ENCODE measurements around the gene ACAD9.
A peak's percentile ranks its signal among the peaks of the same experiment; 100 is the strongest.

Gene ACAD9

GRCh38 chr3:128841926-128842920 lies 37.2 kb upstream of the ACAD9 start:
- H2BK120ac ChIP-seq (ENCODE audit: low read depth, low read length) = no peak overlapping the region
- H3K9ac ChIP-seq (ENCODE audit: low read length) = no peak overlapping the region
- no CpG with 5 or more reads among the region's 10 CpGs for WGBS (ENCODE audit: extremely low coverage, insufficient coverage, low lambda C conversion rate)
- DNase-seq = no peak
- H4K5ac ChIP-seq (ENCODE audit: low read length) = no peak overlapping the region
- H3K27me3 ChIP-seq (ENCODE audit: insufficient read depth, low read length, poor library complexity) = no peaks in the 10 kb centered on the region
- no peak overlapping the region for H2AK5ac ChIP-seq (ENCODE audit: low read length)
- H2BK15ac ChIP-seq (replicated peaks; ENCODE audit: low read depth) = no peak overlapping the region
- no peak overlapping the region for H3K4me2 ChIP-seq (ENCODE audit: low read length)
- no peak overlapping the region for H3K23ac ChIP-seq (ENCODE audit: low read length)
- no peaks in the 10 kb centered on the region for H3K79me2 ChIP-seq (ENCODE audit: control insufficient read depth, insufficient read depth, low read length)
- no peaks in the 10 kb centered on the region for H3K79me1 ChIP-seq (ENCODE audit: low read length)
- no peak overlapping the region for H2BK5ac ChIP-seq (ENCODE audit: low read length)
- no peak overlapping the region for H3K4me3 ChIP-seq (ENCODE audit: low read length)
- H3K36me3 ChIP-seq (ENCODE audit: control insufficient read depth, insufficient read depth, low read length) = no peaks in the 10 kb centered on the region
- no peak overlapping the region for H3K18ac ChIP-seq (ENCODE audit: low read length)
- H4K8ac ChIP-seq (ENCODE audit: low read depth, low read length) = no peak overlapping the region
- no peak overlapping the region for H3K27ac ChIP-seq (ENCODE audit: low read depth, low read length)
- H3K4me1 ChIP-seq (ENCODE audit: control insufficient read depth, low read depth, low read length) = peaks cover 2% of the 10 kb centered on the region
- no peak overlapping the region for H3K56ac ChIP-seq (ENCODE audit: low read length)
- H3K4ac ChIP-seq (ENCODE audit: low read depth, low read length) = no peak overlapping the region

- Histone ChIP-seq H2AK5ac (ENCODE audit: low read length) (no peak overlapping the region), H2BK5ac (ENCODE audit: low read length) (no peak overlapping the region), H2BK120ac (ENCODE audit: low read depth, low read length) (no peak overlapping the region), H3K79me2 (ENCODE audit: control insufficient read depth, insufficient read depth, low read length) (no peaks in the 10 kb centered on the region), H3K18ac (ENCODE audit: low read length) (no peak overlapping the region), H4K8ac (ENCODE audit: low read depth, low read length) (no peak overlapping the region), H3K23ac (ENCODE audit: low read length) (no peak overlapping the region), H3K9ac (ENCODE audit: low read length) (no peak overlapping the region), H3K27me3 (ENCODE audit: insufficient read depth, low read length, poor library complexity) (no peaks in the 10 kb centered on the region), H3K4me2 (ENCODE audit: low read length) (no peak overlapping the region), H3K56ac (ENCODE audit: low read length) (no peak overlapping the region), H3K4me3 (ENCODE audit: low read length) (no peak overlapping the region), H3K36me3 (ENCODE audit: control insufficient read depth, insufficient read depth, low read length) (no peaks in the 10 kb centered on the region), H3K79me1 (ENCODE audit: low read length) (no peaks in the 10 kb centered on the region), H3K4ac (ENCODE audit: low read depth, low read length) (no peak overlapping the region), H4K5ac (ENCODE audit: low read length) (no peak overlapping the region), H3K27ac (ENCODE audit: low read depth, low read length) (no peak overlapping the region), H3K4me1 (ENCODE audit: control insufficient read depth, low read depth, low read length) (peaks cover 2% of the 10 kb centered on the region), H2BK15ac (replicated peaks; ENCODE audit: low read depth) (no peak overlapping the region)
- DNase-seq = no peak
- WGBS (ENCODE audit: extremely low coverage, insufficient coverage, low lambda C conversion rate) = no CpG with 5 or more reads among the region's 6 CpGs
Observed at GRCh38 chr3:128844502-128844901, 34.9 kb upstream of the ACAD9 start.

DNA sequence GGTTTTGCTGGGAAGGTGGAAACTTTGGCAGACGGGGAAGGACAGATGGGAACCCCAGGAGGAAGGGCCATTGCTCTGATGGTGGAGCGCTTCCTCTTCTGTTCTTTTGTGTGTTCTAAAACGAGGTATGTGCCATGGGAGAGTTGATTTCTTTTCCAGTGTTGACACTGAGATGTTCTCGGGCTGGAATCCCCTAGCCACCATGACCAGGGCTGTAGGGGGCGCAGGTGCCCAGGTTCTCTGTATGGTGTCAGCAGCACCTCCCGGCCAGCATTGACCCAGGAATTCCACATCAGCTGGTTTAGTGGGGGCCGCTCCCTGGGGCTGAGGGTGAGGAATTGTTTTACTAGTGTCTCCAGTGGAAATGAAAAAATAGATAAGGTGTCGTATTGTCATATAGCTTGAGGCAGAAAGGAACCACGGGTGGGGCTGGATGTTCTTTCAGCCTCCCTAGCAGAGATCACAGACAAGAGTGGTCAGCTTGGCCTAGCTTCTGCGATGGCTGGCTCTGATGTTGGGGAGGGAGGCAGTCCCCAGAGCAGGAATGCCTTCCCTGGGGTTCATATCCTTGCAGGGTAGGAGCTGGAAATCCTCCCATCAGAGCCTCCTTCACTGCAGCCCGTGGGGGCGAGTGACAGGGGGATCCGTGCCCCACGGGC lies 34.2 kb upstream of the ACAD9 start:
- no peak overlapping the region for H4K5ac ChIP-seq (ENCODE audit: low read length)
- H3K4ac ChIP-seq (ENCODE audit: low read depth, low read length) = no peak overlapping the region
- no peak overlapping the region for H3K9ac ChIP-seq (ENCODE audit: low read length)
- no peaks in the 10 kb centered on the region for H3K79me2 ChIP-seq (ENCODE audit: control insufficient read depth, insufficient read depth, low read length)
- H3K23ac ChIP-seq (ENCODE audit: low read length) = no peak overlapping the region
- no peaks in the 10 kb centered on the region for H3K27me3 ChIP-seq (ENCODE audit: insufficient read depth, low read length, poor library complexity)
- H2BK15ac ChIP-seq (replicated peaks; ENCODE audit: low read depth) = no peak overlapping the region
- H3K4me1 ChIP-seq (ENCODE audit: control insufficient read depth, low read depth, low read length) = peaks cover 2% of the 10 kb centered on the region
- H3K79me1 ChIP-seq (ENCODE audit: low read length) = no peaks in the 10 kb centered on the region
- no peak overlapping the region for H3K18ac ChIP-seq (ENCODE audit: low read length)
- H3K36me3 ChIP-seq (ENCODE audit: control insufficient read depth, insufficient read depth, low read length) = no peaks in the 10 kb centered on the region
- peak overlapping the region; percentile 42 for H3K56ac ChIP-seq (ENCODE audit: low read length)
- H3K4me2 ChIP-seq (ENCODE audit: low read length) = peak overlapping the region; percentile 16
- H2BK120ac ChIP-seq (ENCODE audit: low read depth, low read length) = no peak overlapping the region
- H2AK5ac ChIP-seq (ENCODE audit: low read length) = no peak overlapping the region
- H3K4me3 ChIP-seq (ENCODE audit: low read length) = no peak overlapping the region
- WGBS (ENCODE audit: extremely low coverage, insufficient coverage, low lambda C conversion rate) = no CpG with 5 or more reads among the region's 14 CpGs
- no peak overlapping the region for H2BK5ac ChIP-seq (ENCODE audit: low read length)
- H3K27ac ChIP-seq (ENCODE audit: low read depth, low read length) = no peak overlapping the region
- H4K8ac ChIP-seq (ENCODE audit: low read depth, low read length) = no peak overlapping the region
- peak; percentile 64 for DNase-seq

- Histone ChIP-seq H3K27ac (ENCODE audit: low read depth, low read length) (no peak overlapping the region), H3K27me3 (ENCODE audit: insufficient read depth, low read length, poor library complexity) (no peaks in the 10 kb centered on the region), H4K5ac (ENCODE audit: low read length) (no peak overlapping the region), H3K36me3 (ENCODE audit: control insufficient read depth, insufficient read depth, low read length) (no peaks in the 10 kb centered on the region), H3K79me2 (ENCODE audit: control insufficient read depth, insufficient read depth, low read length) (no peaks in the 10 kb centered on the region), H3K9ac (ENCODE audit: low read length) (peak overlapping the region; percentile 5), H3K79me1 (ENCODE audit: low read length) (no peaks in the 10 kb centered on the region), H3K4me1 (ENCODE audit: control insufficient read depth, low read depth, low read length) (peaks cover 2% of the 10 kb centered on the region), H2BK15ac (replicated peaks; ENCODE audit: low read depth) (no peak overlapping the region), H2BK5ac (ENCODE audit: low read length) (no peak overlapping the region), H3K18ac (ENCODE audit: low read length) (peak overlapping the region; percentile 78), H3K23ac (ENCODE audit: low read length) (no peak overlapping the region), H3K56ac (ENCODE audit: low read length) (peak overlapping the region; percentile 11), H3K4me3 (ENCODE audit: low read length) (no peak overlapping the region), H2AK5ac (ENCODE audit: low read length) (no peak overlapping the region), H3K4me2 (ENCODE audit: low read length) (peak overlapping the region; percentile 16), H2BK120ac (ENCODE audit: low read depth, low read length) (no peak overlapping the region), H4K8ac (ENCODE audit: low read depth, low read length) (no peak overlapping the region), H3K4ac (ENCODE audit: low read depth, low read length) (no peak overlapping the region)
- peak; percentile 94 for DNase-seq
- no CpG with 5 or more reads among the region's 32 CpGs for WGBS (ENCODE audit: extremely low coverage, insufficient coverage, low lambda C conversion rate)
Observed at GRCh38 chr3:128845778-128846485, 33.5 kb upstream of the ACAD9 start.

GRCh38 chr3:128846486-128846891 lies 32.9 kb upstream of the ACAD9 start:
- DNase-seq = no peak
- peak overlapping the region; percentile 11 for H3K56ac ChIP-seq (ENCODE audit: low read length)
- H2BK15ac ChIP-seq (replicated peaks; ENCODE audit: low read depth) = no peak overlapping the region
- H3K9ac ChIP-seq (ENCODE audit: low read length) = no peak overlapping the region
- H3K23ac ChIP-seq (ENCODE audit: low read length) = no peak overlapping the region
- no peaks in the 10 kb centered on the region for H3K36me3 ChIP-seq (ENCODE audit: control insufficient read depth, insufficient read depth, low read length)
- H3K79me2 ChIP-seq (ENCODE audit: control insufficient read depth, insufficient read depth, low read length) = no peaks in the 10 kb centered on the region
- H3K27ac ChIP-seq (ENCODE audit: low read depth, low read length) = no peak overlapping the region
- H3K4me2 ChIP-seq (ENCODE audit: low read length) = no peak overlapping the region
- no CpG with 5 or more reads among the region's 13 CpGs for WGBS (ENCODE audit: extremely low coverage, insufficient coverage, low lambda C conversion rate)
- no peak overlapping the region for H2AK5ac ChIP-seq (ENCODE audit: low read length)
- no peak overlapping the region for H2BK120ac ChIP-seq (ENCODE audit: low read depth, low read length)
- no peak overlapping the region for H3K4me3 ChIP-seq (ENCODE audit: low read length)
- H3K4me1 ChIP-seq (ENCODE audit: control insufficient read depth, low read depth, low read length) = peaks cover 2% of the 10 kb centered on the region
- H3K79me1 ChIP-seq (ENCODE audit: low read length) = no peaks in the 10 kb centered on the region
- H4K5ac ChIP-seq (ENCODE audit: low read length) = no peak overlapping the region
- H4K8ac ChIP-seq (ENCODE audit: low read depth, low read length) = no peak overlapping the region
- H2BK5ac ChIP-seq (ENCODE audit: low read length) = no peak overlapping the region
- H3K4ac ChIP-seq (ENCODE audit: low read depth, low read length) = no peak overlapping the region
- no peak overlapping the region for H3K18ac ChIP-seq (ENCODE audit: low read length)
- H3K27me3 ChIP-seq (ENCODE audit: insufficient read depth, low read length, poor library complexity) = no peaks in the 10 kb centered on the region
